Right atrium auricular region (tissue), 2 donors: Measurements from ENCODE around the gene SPATA32. TPM values are rescaled to one million over a fixed set of nuclear protein-coding genes. Genes with fewer than 3 reads are reported as not detected.
"Not testable (repeated sequence)": the region's sequence is repeated elsewhere in the genome, so short reads cannot be mapped to it uniquely, and the experiment has no call there.

ENCODE experiments used
- DNase-seq: peaks from one replicate; pipeline ENCODE4 v3.0.0-alpha.2; 2019; ENCODE audit warnings: low spot score
- H3K27ac ChIP-seq, 2 donors: fragments of 200-600 bp; sonication (generic); 1 replicate in 1 of 2; 2 replicates in 1 of 2; pipeline ENCODE4 v1.5.1; 2016 to 2019
- H3K27me3 ChIP-seq, 2 donors: fragments of 200-600 bp; sonication (generic); one replicate each; pipeline versions ENCODE4 v1.5.1 to v1.6.0; 2017 to 2019
- H3K36me3 ChIP-seq: fragments of 200-600 bp; sonication (generic); one replicate; pipeline ENCODE4 v1.5.1; 2016
- H3K4me1 ChIP-seq, 2 donors: fragments of 200-600 bp; sonication (generic); one replicate each; pipeline versions ENCODE4 v1.5.1 to v1.6.0; 2017 to 2019
- H3K4me3 ChIP-seq, 2 donors: fragments of 200-600 bp; sonication (generic); 1 replicate in 1 of 2; 2 replicates in 1 of 2; pipeline ENCODE4 v1.5.1; 2017 to 2019; ENCODE audit warnings: mild to moderate bottlenecking in 1 of 2, moderate library complexity in 1 of 2
- H3K9me3 ChIP-seq, 2 donors: fragments of 200-600 bp; sonication (generic); one replicate each; pipeline ENCODE4 v1.5.1; 2019
- total RNA-seq, 2 donors: library from RNA; depleted of rRNA; stranded (reverse); fragments of >200 nt; gene quantifications; one replicate each; pipeline ENCODE4 v1.1.0, GENCODE V29; 2016
- TF ChIP-seq, protein P1 (sequence below), 2 donors: fragments of 200-600 bp; sonication (generic); IDR thresholded peaks; one replicate each; pipeline ENCODE4 v1.5.1; 2019; ENCODE audit warnings: antibody characterized with exemption in 2 of 2

Gene SPATA32
- total RNA-seq, 2 donors from 2014 or later = not detected

DNA sequence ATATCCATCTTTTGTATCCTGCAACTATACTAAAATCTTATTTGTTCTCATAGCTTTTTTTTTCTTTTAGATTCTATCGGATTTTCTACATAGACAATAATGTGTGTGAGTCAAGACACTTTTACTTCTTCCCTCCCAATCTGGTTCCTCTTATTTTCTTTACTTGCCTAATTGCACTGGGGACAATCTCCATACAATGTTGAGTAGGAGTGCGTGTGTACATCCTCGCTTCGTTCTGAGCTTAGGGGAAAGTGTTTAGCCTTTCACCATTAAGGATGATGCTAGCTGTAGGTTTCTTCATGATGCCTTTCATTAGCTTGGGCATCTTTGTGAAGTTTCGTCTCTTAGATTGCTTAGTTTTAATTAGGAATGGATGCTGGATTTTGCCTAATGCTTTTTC lies 2.9 kb downstream of the SPATA32 start:
- no peak overlapping the region for H3K27ac ChIP-seq
- TF ChIP-seq, protein P1, sequence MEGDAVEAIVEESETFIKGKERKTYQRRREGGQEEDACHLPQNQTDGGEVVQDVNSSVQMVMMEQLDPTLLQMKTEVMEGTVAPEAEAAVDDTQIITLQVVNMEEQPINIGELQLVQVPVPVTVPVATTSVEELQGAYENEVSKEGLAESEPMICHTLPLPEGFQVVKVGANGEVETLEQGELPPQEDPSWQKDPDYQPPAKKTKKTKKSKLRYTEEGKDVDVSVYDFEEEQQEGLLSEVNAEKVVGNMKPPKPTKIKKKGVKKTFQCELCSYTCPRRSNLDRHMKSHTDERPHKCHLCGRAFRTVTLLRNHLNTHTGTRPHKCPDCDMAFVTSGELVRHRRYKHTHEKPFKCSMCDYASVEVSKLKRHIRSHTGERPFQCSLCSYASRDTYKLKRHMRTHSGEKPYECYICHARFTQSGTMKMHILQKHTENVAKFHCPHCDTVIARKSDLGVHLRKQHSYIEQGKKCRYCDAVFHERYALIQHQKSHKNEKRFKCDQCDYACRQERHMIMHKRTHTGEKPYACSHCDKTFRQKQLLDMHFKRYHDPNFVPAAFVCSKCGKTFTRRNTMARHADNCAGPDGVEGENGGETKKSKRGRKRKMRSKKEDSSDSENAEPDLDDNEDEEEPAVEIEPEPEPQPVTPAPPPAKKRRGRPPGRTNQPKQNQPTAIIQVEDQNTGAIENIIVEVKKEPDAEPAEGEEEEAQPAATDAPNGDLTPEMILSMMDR (IDR thresholded peaks at IDR 0.05) = no peak
- DNase-seq = no peak
- peaks cover 8% of the 10 kb centered on the region for H3K36me3 ChIP-seq
- no peaks in the 10 kb centered on the region for H3K9me3 ChIP-seq
- H3K4me1 ChIP-seq = peaks cover 0 to 38% of the 10 kb centered on the region in 2 donors
- H3K4me3 ChIP-seq = no peak overlapping the region
- H3K27me3 ChIP-seq = no peaks in the 10 kb centered on the region

DNA sequence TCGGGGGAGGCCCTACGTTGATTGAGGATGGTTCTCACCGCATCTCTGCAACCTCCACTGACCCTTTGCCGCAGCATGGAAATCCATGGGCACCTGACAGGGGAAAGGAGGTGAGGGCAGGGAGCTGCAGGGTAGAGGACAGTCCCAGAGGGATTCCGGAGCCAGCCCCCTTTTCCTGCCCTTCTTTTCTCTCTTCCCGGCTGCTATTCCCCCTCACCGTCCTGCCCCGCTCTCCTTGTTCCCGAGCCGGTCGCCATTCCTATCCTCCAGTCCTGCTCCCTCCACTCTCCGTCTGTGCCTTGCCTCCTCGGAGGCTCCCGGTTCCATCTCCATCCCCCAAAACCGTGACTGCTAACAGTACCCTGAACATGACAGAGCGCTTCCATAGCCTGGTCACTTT lies 4.8 kb downstream of the SPATA32 start:
- TF ChIP-seq, protein P1 (IDR thresholded peaks at IDR 0.05) = no peak
- Histone ChIP-seq H3K9me3 (no peaks in the 10 kb centered on the region), H3K36me3 (no peaks in the 10 kb centered on the region), H3K27me3 (no peaks in the 10 kb centered on the region), H3K4me3 (no peak overlapping the region), H3K27ac (no peak overlapping the region), H3K4me1 (peaks cover 0 to 19% of the 10 kb centered on the region in 2 donors)
- DNase-seq = no peak

DNA sequence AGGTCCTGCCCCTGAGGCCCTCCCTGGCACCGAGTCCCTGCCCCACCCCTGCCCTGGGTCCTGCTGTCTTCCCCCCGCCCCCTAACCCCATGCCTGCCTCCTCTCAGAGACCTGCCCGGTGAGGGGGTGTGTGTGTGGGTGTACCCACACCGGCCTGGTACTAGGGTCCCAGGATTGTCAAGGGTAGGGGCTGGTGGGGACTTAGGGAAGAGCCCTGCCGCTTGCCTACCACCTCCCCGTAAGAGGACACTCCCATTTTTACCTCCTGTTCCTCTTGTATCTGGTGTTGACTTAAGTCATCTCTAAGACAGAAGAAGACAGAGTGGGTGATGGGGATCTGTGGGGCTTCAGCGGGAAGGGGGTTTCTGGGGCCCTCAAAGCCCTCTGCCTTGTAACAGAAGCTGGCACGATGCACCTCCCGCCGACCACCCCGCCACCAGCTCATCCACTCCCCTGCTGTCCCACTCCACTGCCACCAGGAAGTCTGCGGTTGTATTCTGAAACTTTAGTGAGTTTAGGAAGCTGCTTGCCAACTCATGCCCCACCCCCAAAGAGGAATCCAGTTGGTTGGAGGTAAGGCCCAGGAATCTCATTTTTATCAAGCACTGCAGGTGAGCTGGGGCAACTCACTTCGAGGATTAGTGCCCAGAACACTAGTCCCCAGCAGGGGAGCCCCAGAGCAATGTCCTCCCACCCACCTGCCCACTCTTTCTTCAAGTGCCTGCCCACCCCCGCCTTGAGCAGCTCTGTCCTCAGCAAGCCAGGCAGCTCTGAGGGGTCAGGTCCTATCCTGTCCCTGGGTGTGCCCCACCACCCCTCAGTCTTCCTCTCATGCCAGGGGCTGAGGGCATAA lies 5.6 kb downstream of the SPATA32 start:
- no peak overlapping the region for H3K4me3 ChIP-seq
- H3K4me1 ChIP-seq = peaks cover 0 to 11% of the 10 kb centered on the region in 2 donors
- H3K27me3 ChIP-seq = no peaks in the 10 kb centered on the region
- no peaks in the 10 kb centered on the region for H3K36me3 ChIP-seq
- TF ChIP-seq, protein P1 (IDR thresholded peaks at IDR 0.05) = no peak
- no peak overlapping the region for H3K27ac ChIP-seq
- DNase-seq = no peak
- no peaks in the 10 kb centered on the region for H3K9me3 ChIP-seq

- DNase-seq = no peak
- Histone ChIP-seq H3K27ac (no peak overlapping the region), H3K9me3 (no peaks in the 10 kb centered on the region), H3K4me3 (no peak overlapping the region), H3K27me3 (no peaks in the 10 kb centered on the region), H3K36me3 (no peaks in the 10 kb centered on the region), H3K4me1 (peaks cover 0 to 1% of the 10 kb centered on the region in 2 donors)
- TF ChIP-seq, protein P1 (IDR thresholded peaks at IDR 0.05) = no peak
Measured at GRCh38 chr17:45255358-45255757, 6.5 kb downstream of the SPATA32 start.

GRCh38 chr17:45253879-45254278 lies 8.0 kb downstream of the SPATA32 start:
- Histone ChIP-seq H3K4me3 (no peak overlapping the region), H3K36me3 (no peaks in the 10 kb centered on the region), H3K9me3 (no peaks in the 10 kb centered on the region), H3K4me1 (no peaks in the 10 kb centered on the region), H3K27ac (no peak overlapping the region), H3K27me3 (no peaks in the 10 kb centered on the region)
- DNase-seq = no peak
- TF ChIP-seq, protein P1 (IDR thresholded peaks at IDR 0.05) = no peak

- not testable (repeated sequence) for H3K4me3 ChIP-seq, DNase-seq, H3K27me3 ChIP-seq, H3K4me1 ChIP-seq, H3K9me3 ChIP-seq, H3K36me3 ChIP-seq, H3K27ac ChIP-seq
Measured at GRCh38 chr17:45253237-45253636, 8.7 kb downstream of the SPATA32 start.
